ENCODE data around the gene ZC3HAV1.
"Not testable (repeated sequence)": the region's sequence is repeated elsewhere in the genome, so short reads cannot be mapped to it uniquely, and the experiment has no call there.

Gene ZC3HAV1

DNA sequence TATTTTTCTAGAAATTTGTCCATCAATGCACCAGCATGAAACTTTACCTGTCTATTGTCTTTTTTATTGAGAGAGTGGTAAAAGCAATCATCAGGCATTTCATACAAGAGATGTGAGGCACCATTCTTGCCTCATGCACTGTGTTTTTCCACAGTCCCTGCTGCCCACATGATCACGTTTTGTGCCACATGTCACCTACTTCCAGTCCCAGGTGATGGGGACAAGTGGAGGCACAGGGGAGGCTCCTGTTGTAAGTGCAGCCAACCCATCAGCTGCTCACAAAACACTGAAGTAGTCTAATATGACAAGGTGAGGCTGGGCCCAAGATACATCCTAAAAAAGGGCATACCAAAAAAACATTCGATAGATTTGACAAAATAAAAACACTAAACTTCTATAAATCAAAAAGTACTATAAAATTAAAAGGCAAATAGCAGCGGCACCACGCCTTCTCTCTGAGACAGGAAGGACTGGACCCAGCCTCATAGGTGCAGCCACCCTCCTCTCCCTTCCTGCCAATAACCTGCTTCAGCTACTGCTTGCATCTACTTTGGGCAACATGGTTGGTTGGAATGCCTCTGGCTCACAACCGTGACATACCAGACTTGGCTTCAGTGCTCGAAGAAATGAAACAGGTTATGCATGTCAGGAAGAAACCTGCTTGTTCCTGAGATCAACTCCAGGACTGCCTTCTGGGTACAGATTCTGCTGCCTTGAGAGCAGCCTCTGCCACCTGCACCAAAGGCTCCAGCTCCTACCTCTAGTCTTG lies 76.0 kb downstream of the ZC3HAV1 start:
- TF ChIP-seq CTCF (IDR thresholded peaks at IDR 0.05; ENCODE audit: extremely low read depth, insufficient read depth, missing control alignments) = no peak

DNA sequence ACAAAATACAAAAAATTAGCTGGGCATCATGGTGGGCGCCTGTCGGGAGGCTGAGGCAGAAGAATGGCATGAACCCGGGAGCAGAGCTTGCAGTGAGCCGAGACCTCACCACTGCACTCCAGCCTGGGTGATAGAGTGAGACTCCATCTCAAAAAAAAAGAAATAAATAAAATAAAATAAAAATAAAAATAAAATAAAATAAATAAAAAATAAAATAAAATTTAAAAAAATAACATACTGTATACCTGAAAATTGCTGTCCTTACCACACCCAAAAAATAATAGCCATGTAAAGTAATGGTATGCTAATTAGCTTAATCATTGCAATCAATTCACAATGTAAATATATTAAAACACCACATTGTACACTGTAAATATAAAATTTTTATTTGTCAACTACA lies 77.0 kb downstream of the ZC3HAV1 start:
- in situ Hi-C loops (cut with MboI; ENCODE audit: low pct_unique_long_range_greater_than_20kb, low sequenced_read_pairs, unreplicated experiment) = no loop called here
- DNase-seq (ENCODE audit: low spot score) = no peak
- no peak for TF ChIP-seq CTCF (IDR thresholded peaks at IDR 0.05; ENCODE audit: extremely low read depth, insufficient read depth, missing control alignments)

More for the DNA sequence above, 76.0 kb downstream of the ZC3HAV1 start:
- DNase-seq (ENCODE audit: low spot score) = no peak
- in situ Hi-C loops (cut with MboI; ENCODE audit: low pct_unique_long_range_greater_than_20kb, low sequenced_read_pairs, unreplicated experiment) = no loop called here

- no peak for TF ChIP-seq CTCF (IDR thresholded peaks at IDR 0.05; ENCODE audit: extremely low read depth, insufficient read depth, missing control alignments)
- in situ Hi-C loops (cut with MboI; ENCODE audit: low pct_unique_long_range_greater_than_20kb, low sequenced_read_pairs, unreplicated experiment) = no loop called here
- no peak for DNase-seq (ENCODE audit: low spot score)
These were observed 80.2 kb downstream of the ZC3HAV1 start for GRCh38 chr7:139029353-139029752.

DNA sequence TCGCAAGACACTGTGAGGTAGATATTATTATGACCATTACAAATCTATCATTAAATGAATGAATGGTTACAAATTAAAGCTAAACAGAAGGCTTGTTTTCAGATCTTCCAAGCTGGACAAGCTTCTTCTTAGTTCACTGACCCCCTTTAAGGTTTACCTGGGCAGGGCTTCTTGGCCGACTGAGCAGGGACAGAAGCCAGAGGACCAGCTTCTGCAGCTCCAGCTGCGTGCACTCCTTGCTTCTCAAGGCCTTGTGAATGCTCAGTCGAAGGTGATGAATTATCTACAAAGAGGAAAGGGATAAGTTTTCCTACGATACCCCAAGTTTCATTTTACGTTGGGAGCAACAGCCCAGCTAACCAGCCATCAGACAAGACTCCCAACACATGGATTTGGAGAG lies 83.0 kb downstream of the ZC3HAV1 start:
- in situ Hi-C loops (cut with MboI; ENCODE audit: low pct_unique_long_range_greater_than_20kb, low sequenced_read_pairs, unreplicated experiment) = no loop called here
- no peak for TF ChIP-seq CTCF (IDR thresholded peaks at IDR 0.05; ENCODE audit: extremely low read depth, insufficient read depth, missing control alignments)
- no peak for DNase-seq (ENCODE audit: low spot score)

- in situ Hi-C loops (cut with MboI; ENCODE audit: low pct_unique_long_range_greater_than_20kb, low sequenced_read_pairs, unreplicated experiment); DNase-seq (ENCODE audit: low spot score): not testable (repeated sequence)
These were observed 83.7 kb downstream of the ZC3HAV1 start for GRCh38 chr7:139025861-139026260.

GRCh38 chr7:139023076-139023475 lies 86.4 kb downstream of the ZC3HAV1 start:
- DNase-seq (ENCODE audit: low spot score) = no peak
- in situ Hi-C loops (cut with MboI; ENCODE audit: low pct_unique_long_range_greater_than_20kb, low sequenced_read_pairs, unreplicated experiment) = no loop called here
- TF ChIP-seq CTCF (IDR thresholded peaks at IDR 0.05; ENCODE audit: extremely low read depth, insufficient read depth, missing control alignments) = no peak

DNA sequence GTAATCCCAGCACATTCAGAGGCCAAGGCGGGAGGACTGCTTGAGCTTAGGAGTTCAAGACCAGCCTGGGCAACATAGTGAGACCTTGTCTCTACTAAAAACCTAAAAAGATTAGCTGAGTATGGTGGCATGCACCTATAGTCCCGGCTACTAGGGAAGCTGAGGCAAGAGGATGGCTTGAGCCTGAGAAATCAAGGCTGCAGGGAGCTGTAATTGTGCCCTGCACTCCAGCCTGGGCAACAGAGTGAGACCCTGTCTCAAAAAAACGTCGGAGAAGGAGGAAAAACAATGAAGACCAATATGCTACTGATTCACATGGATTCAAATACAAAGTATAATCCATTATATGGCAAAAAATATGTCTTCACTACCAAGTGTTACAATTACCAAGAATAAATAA lies 87.2 kb downstream of the ZC3HAV1 start:
- in situ Hi-C loops (cut with MboI; ENCODE audit: low pct_unique_long_range_greater_than_20kb, low sequenced_read_pairs, unreplicated experiment) = no loop called here
- no peak for TF ChIP-seq CTCF (IDR thresholded peaks at IDR 0.05; ENCODE audit: extremely low read depth, insufficient read depth, missing control alignments)
- DNase-seq (ENCODE audit: low spot score) = no peak

Data from GM13977 (cell line).